HG03196 (cell line): ENCODE data around the gene LBX2.
A peak's percentile ranks its signal among the peaks of the same experiment; 100 is the strongest.
"Not testable (repeated sequence)": the region's sequence is repeated elsewhere in the genome, so short reads cannot be mapped to it uniquely, and the experiment has no call there.

Experiments
- ATAC-seq: cut with Tn5 transposase; IDR thresholded peaks from one replicate; pipeline ENCODE4 v1.9.1; 2021; ENCODE audit not compliant: unreplicated experiment

The LBX2 gene

GRCh38 chr2:74486141-74486540 lies 13.3 kb downstream of the LBX2 start:
- ATAC-seq, result no peak

GRCh38 chr2:74483675-74484164 lies 15.7 kb downstream of the LBX2 start:
- ATAC-seq, result not testable (repeated sequence)

GRCh38 chr2:74482801-74483674 lies 16.4 kb downstream of the LBX2 start, which contains the start of the genes CCDC142 and TTC31:
Gene CCDC142 (minus strand): TSS chr2:74482998. CDS start chr2:74482837, 161 bp downstream.
Gene TTC31 (plus strand): TSS chr2:74483081. CDS start chr2:74483096, 15 bp downstream.
- peak; percentile 89 for ATAC-seq

GRCh38 chr2:74481961-74482800 lies 17.2 kb downstream of the LBX2 start:
- peak; percentile 27 for ATAC-seq

- no peak for ATAC-seq
These were observed 18.0 kb downstream of the LBX2 start for GRCh38 chr2:74481431-74481830.

- ATAC-seq, result no peak
These were observed 24.5 kb downstream of the LBX2 start for GRCh38 chr2:74474899-74475298.

GRCh38 chr2:74474481-74474880 lies 24.9 kb downstream of the LBX2 start:
- no peak for ATAC-seq

GRCh38 chr2:74472945-74473258 lies 26.5 kb downstream of the LBX2 start:
- ATAC-seq, result peak; percentile 1

- peak; percentile 85 for ATAC-seq
These were observed 27.1 kb downstream of the LBX2 start, which contains the start of gene MRPL53 for GRCh38 chr2:74472086-74472944. Gene MRPL53 (minus strand): TSS chr2:74472680. CDS start chr2:74472660, 20 bp downstream.

- no peak for ATAC-seq
These were observed 27.9 kb downstream of the LBX2 start for GRCh38 chr2:74471332-74472065.

- not testable (repeated sequence) for ATAC-seq
These were observed 28.7 kb downstream of the LBX2 start for GRCh38 chr2:74470742-74471141.

- no peak for ATAC-seq
These were observed 35.0 kb downstream of the LBX2 start for GRCh38 chr2:74464406-74464805.

- no peak for ATAC-seq
These were observed 36.7 kb downstream of the LBX2 start for GRCh38 chr2:74462786-74463105.

GRCh38 chr2:74462054-74462785 lies 37.2 kb downstream of the LBX2 start:
- no peak for ATAC-seq

- ATAC-seq, result no peak
These were observed 38.0 kb downstream of the LBX2 start for GRCh38 chr2:74461187-74462053.

GRCh38 chr2:74460187-74460586 lies 39.2 kb downstream of the LBX2 start:
- not testable (repeated sequence) for ATAC-seq

- ATAC-seq, result not testable (repeated sequence)
These were observed 39.8 kb downstream of the LBX2 start for GRCh38 chr2:74459503-74460118.

- ATAC-seq, result no peak
These were observed 40.5 kb downstream of the LBX2 start for GRCh38 chr2:74458938-74459363.
